IMR-90 (cell line): ENCODE measurements around the gene FRY. TPM values are rescaled to one million over a fixed set of nuclear protein-coding genes. Genes with fewer than 3 reads are reported as not detected.

Source experiments
- ATAC-seq: fragments of 200-7000 bp; cut with Tn5 transposase; 2 replicates; pipeline ENCODE4 v1.9.1; 2020; ENCODE audit warnings: low read depth, mild to moderate bottlenecking, moderate library complexity
- BruUV-seq: library from RNA; stranded (reverse); fragments of 400-500 nt; replicated peaks from 2 replicates; lab custom pipeline; 2021; lab: Mats Ljungman, UMichigan
- CTCF ChIA-PET: fragments of 300-600 bp; formaldehyde crosslinking; extraction: SDS; loops from one replicate; lab custom pipeline; 2021; ENCODE audit warnings: antibody characterized with exemption; lab: Yijun Ruan, JAX
- POLR2A ChIA-PET: fragments of 300-600 bp; sonication (Branson Sonifier 250); formaldehyde crosslinking; loops from one replicate; lab custom pipeline; 2022; ENCODE audit warnings: antibody characterized with exemption; ENCODE audit not compliant: unreplicated experiment; lab: Charles Lee
- DNase-seq: peaks from one replicate; pipeline ENCODE4 v3.0.0; 2013
- H2AFZ ChIP-seq: replicated peaks from 2 replicates; pipeline ENCODE3; 2013; ENCODE audit warnings: low read length, mild to moderate bottlenecking; ENCODE audit not compliant: poor library complexity
- H2AK5ac ChIP-seq: 2 replicates; pipeline ENCODE4 v1.6.1; 2013; ENCODE audit warnings: low read depth, low read length, inconsistent platforms
- H2AK9ac ChIP-seq: replicated peaks from 2 replicates; pipeline ENCODE3; 2013; ENCODE audit warnings: mild to moderate bottlenecking, low read depth, low read length, moderate library complexity; ENCODE audit not compliant: poor library complexity
- H2BK120ac ChIP-seq: 2 replicates; pipeline ENCODE4 v1.6.1; 2013; ENCODE audit warnings: low read depth, low read length, inconsistent platforms
- H2BK15ac ChIP-seq: 3 replicates; pipeline ENCODE4 v1.6.1; 2013; ENCODE audit warnings: low read depth, low read length, inconsistent platforms
- H2BK20ac ChIP-seq: 2 replicates; pipeline ENCODE4 v1.6.1; 2013; ENCODE audit warnings: low read depth, mild to moderate bottlenecking, inconsistent platforms, low read length, moderate library complexity
- H2BK5ac ChIP-seq: 2 replicates; pipeline ENCODE4 v1.6.1; 2013; ENCODE audit warnings: mild to moderate bottlenecking, low read depth, low read length, inconsistent platforms; ENCODE audit not compliant: poor library complexity, severe bottlenecking
- H3K14ac ChIP-seq: replicated peaks from 2 replicates; pipeline ENCODE4 v1.6.1; 2013; ENCODE audit warnings: low read depth, low read length, inconsistent platforms
- H3K18ac ChIP-seq: 2 replicates; pipeline ENCODE4 v1.6.1; 2013; ENCODE audit warnings: low read depth, low read length, control low read depth
- H3K23ac ChIP-seq: 2 replicates; pipeline ENCODE4 v1.6.1; 2013; ENCODE audit warnings: low read depth, low read length, inconsistent platforms
- H3K27ac ChIP-seq: 2 replicates; pipeline ENCODE4 v1.5.1; 2013; ENCODE audit warnings: mild to moderate bottlenecking, control low read depth, low read length; ENCODE audit not compliant: insufficient read depth
- H3K27me3 ChIP-seq: 2 replicates; pipeline ENCODE4 v1.6.1; 2013; ENCODE audit warnings: low read length; ENCODE audit not compliant: control insufficient read depth, insufficient read depth
- H3K36me3 ChIP-seq: 2 replicates; pipeline ENCODE4 v1.6.1; 2013; ENCODE audit warnings: low read length, mixed read lengths; ENCODE audit not compliant: control insufficient read depth, insufficient read depth
- H3K4ac ChIP-seq: 2 replicates; pipeline ENCODE4 v1.6.1; 2013; ENCODE audit warnings: low read depth, low read length, inconsistent platforms
- H3K4me1 ChIP-seq: 2 replicates; pipeline ENCODE4 v1.6.1; 2013; ENCODE audit warnings: low read length, mixed read lengths; ENCODE audit not compliant: control insufficient read depth, insufficient read depth
- H3K4me2 ChIP-seq: 2 replicates; pipeline ENCODE4 v1.6.1; 2013; ENCODE audit warnings: low read depth, mild to moderate bottlenecking, control low read depth, low read length, moderate library complexity
- H3K4me3 ChIP-seq: 2 replicates; pipeline ENCODE4 v1.5.1; 2013; ENCODE audit warnings: low read depth, mild to moderate bottlenecking, control low read depth, low read length, moderate library complexity; ENCODE audit not compliant: insufficient read depth
- H3K56ac ChIP-seq: 2 replicates; pipeline ENCODE4 v1.6.1; 2013; ENCODE audit warnings: low read length, inconsistent platforms; ENCODE audit not compliant: insufficient read depth; ENCODE audit errors: extremely low read depth
- H3K79me1 ChIP-seq, 2 experiments: 2 replicates each; pipeline ENCODE4 v1.6.1; 2013; ENCODE audit warnings: low read length in 2 of 2, inconsistent platforms in 1 of 2, low read depth in 1 of 2
- H3K9ac ChIP-seq: 2 replicates; pipeline ENCODE4 v1.6.1; 2013; ENCODE audit warnings: low read depth, low read length, control low read depth
- H3K9me1 ChIP-seq: 2 replicates; pipeline ENCODE4 v1.6.1; 2013; ENCODE audit warnings: low read length, inconsistent platforms; ENCODE audit not compliant: insufficient read depth
- H3K9me3 ChIP-seq: 2 replicates; pipeline ENCODE4 v1.6.1; 2013; ENCODE audit warnings: low read length; ENCODE audit not compliant: control insufficient read depth, insufficient read depth
- H4K20me1 ChIP-seq: 2 replicates; pipeline ENCODE4 v1.6.1; 2013; ENCODE audit warnings: low read length, inconsistent platforms; ENCODE audit not compliant: insufficient read depth
- H4K5ac ChIP-seq: 2 replicates; pipeline ENCODE4 v1.6.1; 2013; ENCODE audit warnings: mild to moderate bottlenecking, low read depth, low read length, control low read depth
- H4K8ac ChIP-seq, 2 experiments: 2 replicates each; pipeline ENCODE4 v1.6.1; 2013; ENCODE audit warnings: low read depth in 2 of 2, low read length in 2 of 2, control low read depth in 1 of 2, inconsistent platforms in 1 of 2
- H4K91ac ChIP-seq: 2 replicates; pipeline ENCODE4 v1.6.1; 2013; ENCODE audit warnings: low read depth, low read length, inconsistent platforms; ENCODE audit not compliant: insufficient read depth
- BHLHE40 ChIP-seq: fragments of 150-350 bp; IDR thresholded peaks from 2 replicates; pipeline ENCODE4 v1.6.1; 2016; ENCODE audit warnings: mild to moderate bottlenecking, low read depth, low read length
- CEBPB ChIP-seq: IDR thresholded peaks from 2 replicates; pipeline ENCODE4 v1.6.1; 2012; ENCODE audit warnings: low read depth, low read length, improper control_type of control experiment
- CHD1 ChIP-seq: IDR thresholded peaks from 2 replicates; pipeline ENCODE4 v1.6.1; 2012; ENCODE audit warnings: low read depth, low read length, improper control_type of control experiment
- FOS ChIP-seq: fragments of 150-350 bp; IDR thresholded peaks from 2 replicates; pipeline ENCODE4 v1.6.1; 2016; ENCODE audit warnings: low read depth, low read length
- MXI1 ChIP-seq: IDR thresholded peaks from 2 replicates; pipeline ENCODE4 v1.6.1; 2012; ENCODE audit warnings: low read depth, mild to moderate bottlenecking, low read length, moderate library complexity, borderline replicate concordance
- NFE2L2 ChIP-seq: fragments of 150-350 bp; IDR thresholded peaks from 2 replicates; pipeline ENCODE4 v1.6.1; 2016; ENCODE audit warnings: low read depth, mild to moderate bottlenecking, low read length
- POLR2A ChIP-seq: IDR thresholded peaks from 2 replicates; pipeline ENCODE4 v1.6.1; 2012; ENCODE audit warnings: mild to moderate bottlenecking, low read depth, low read length
- RAD21 ChIP-seq: IDR thresholded peaks from 2 replicates; pipeline ENCODE4 v1.6.1; 2012; ENCODE audit warnings: low read length, improper control_type of control experiment
- RCOR1 ChIP-seq: IDR thresholded peaks from 2 replicates; pipeline ENCODE4 v1.6.1; 2012; ENCODE audit warnings: mild to moderate bottlenecking, low read length, improper control_type of control experiment; ENCODE audit not compliant: insufficient replicate concordance
- RFX5 ChIP-seq: IDR thresholded peaks from 2 replicates; pipeline ENCODE4 v1.8.0; 2012; ENCODE audit warnings: low read depth, mild to moderate bottlenecking, low read length, moderate library complexity
- SMC3 ChIP-seq: fragments of 150-350 bp; IDR thresholded peaks from 2 replicates; pipeline ENCODE4 v1.6.1; 2016; ENCODE audit warnings: low read depth, mild to moderate bottlenecking, antibody characterized with exemption, low read length, moderate library complexity
- USF2 ChIP-seq: fragments of 150-350 bp; IDR thresholded peaks from 2 replicates; pipeline ENCODE4 v1.6.1; 2017; ENCODE audit warnings: mild to moderate bottlenecking, antibody characterized with exemption, low read length, low read depth
- WGBS, 2 experiments: methylation state at CpG; one replicate each; pipeline versions ENCODE4 v1.1.5 to v1.1.7; 2013; ENCODE audit warnings: missing lambda C conversion rate in 2 of 2; ENCODE audit not compliant: insufficient read length in 1 of 2; ENCODE audit errors: extremely low coverage in 2 of 2; 5-methylcytosine and 5-hydroxymethylcytosine counted together
- dilution Hi-C: fragments of 300-500 bp; cut with HindIII; formaldehyde crosslinking; loops from one replicate; pipeline ENCODE4 v1.14.3; 2018; ENCODE audit warnings: low sequenced_read_pairs; ENCODE audit not compliant: unreplicated experiment
- in situ Hi-C: fragments of 300-500 bp; cut with MboI; formaldehyde crosslinking; loops from 3 replicates; pipeline ENCODE4 v1.14.3; 2019; ENCODE audit warnings: low sequenced_read_pairs, inconsistent platforms, mixed read lengths
- intact Hi-C: fragments of 100-400 bp; cut with micrococcal nuclease; formaldehyde crosslinking; loops from 2 replicates; pipeline ENCODE4 v1.10.0; 2022
- polyA plus RNA-seq, 3 experiments: library from polyadenylated mRNA; depleted of rRNA; stranded (reverse); fragments of >200 nt; gene quantifications; 2 replicates each; pipeline ENCODE4 v1.2.3, GENCODE V29; 2012; ENCODE audit warnings: low replicate concordance in 1 of 3
- total RNA-seq: library from RNA; depleted of rRNA; stranded (reverse); fragments of >200 nt; gene quantifications from 2 replicates; pipeline ENCODE4 v1.2.3, GENCODE V29; 2012
- TF ChIP-seq, protein P1 (sequence below): conservative IDR thresholded peaks from 2 replicates; pipeline ENCODE4 v1.5.1; 2012; ENCODE audit warnings: mild to moderate bottlenecking, low read depth, low read length, improper control_type of control experiment

Gene FRY
- total and polyA plus RNA-seq, 2 of the 4 experiments (the other 2 are of a cell fraction) = 3.0 to 4.8 TPM

DNA sequence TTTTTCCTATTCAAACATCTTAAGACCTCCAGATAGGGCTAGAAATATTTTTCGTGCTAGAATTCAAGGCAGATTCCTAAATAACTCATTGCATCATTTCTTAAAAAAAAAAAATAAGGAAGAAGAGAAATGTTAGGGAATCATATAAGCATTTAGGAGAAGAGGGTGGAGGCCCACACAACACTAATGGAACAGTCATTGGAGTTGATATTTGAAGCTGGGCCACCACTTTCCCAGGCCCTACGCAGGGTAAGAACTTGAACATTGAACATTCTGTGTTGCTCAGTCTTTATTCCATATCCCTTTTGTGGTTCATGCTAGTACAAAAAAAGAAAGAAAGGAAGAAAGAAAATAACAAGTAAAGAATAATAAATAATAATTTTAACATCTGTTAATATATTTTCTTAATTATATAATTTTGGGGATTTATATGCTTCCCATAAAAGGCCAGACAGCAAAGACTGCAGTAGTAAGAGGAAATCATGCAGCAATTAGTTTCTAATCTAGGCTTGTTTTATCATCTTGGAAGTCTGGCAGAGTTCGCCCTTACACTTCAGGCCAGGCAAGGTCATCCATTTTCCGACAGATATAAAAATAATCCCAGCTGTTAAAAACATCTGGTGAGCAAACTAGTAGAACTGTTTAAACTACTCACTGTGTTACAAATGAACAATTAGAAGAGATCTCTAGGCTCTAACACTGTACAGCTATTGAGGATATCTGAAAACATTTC lies 127.7 kb downstream of the FRY start (continued):
- TF ChIP-seq MXI1 = no peak
- TF ChIP-seq SMC3 = no peak

DNA sequence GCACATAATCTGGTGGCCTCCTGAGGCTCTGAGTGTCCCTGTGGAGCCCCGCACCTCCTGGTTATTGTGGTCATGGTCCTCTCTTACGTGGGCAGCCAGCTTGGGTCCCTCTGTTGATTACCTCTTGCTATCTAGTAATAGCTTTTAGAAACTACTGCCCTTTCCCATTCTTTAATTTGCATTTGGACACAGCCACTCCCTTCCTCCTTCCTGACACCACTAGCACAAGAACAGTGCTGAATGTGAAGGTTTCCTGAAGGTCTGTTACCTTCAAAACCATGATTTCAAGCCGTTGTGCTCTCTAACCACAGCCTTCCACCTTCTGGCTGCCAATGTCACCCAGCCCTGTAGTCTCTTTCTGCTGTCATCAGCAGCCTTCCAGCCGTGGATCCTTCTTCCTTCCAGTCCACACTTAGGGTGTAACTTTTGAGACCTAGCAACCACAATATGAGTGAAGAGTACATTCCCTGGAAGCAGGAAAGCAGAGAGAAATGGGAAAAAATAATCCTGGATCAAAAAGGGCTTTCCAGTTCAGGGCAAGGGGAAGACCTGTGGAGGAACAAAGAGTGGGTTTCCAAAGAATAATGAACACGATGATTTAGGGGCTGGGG lies 130.9 kb downstream of the FRY start:
- no peak overlapping the region; the same call in 1 of the 2 replicates for H3K18ac ChIP-seq
- peak overlapping the region; percentile 57; the same call in 1 of the 2 replicates for H2BK20ac ChIP-seq
- dilution Hi-C loops = no loop called here
- H3K4ac ChIP-seq = peak overlapping the region; percentile 69; the same call in 1 of the 2 replicates
- in situ Hi-C loops = no loop called here
- H3K9ac ChIP-seq = no peak overlapping the region
- DNase-seq (no peak), ATAC-seq (no peak)
- H4K91ac ChIP-seq = peak overlapping the region; percentile 58
- POLR2A ChIA-PET = no interaction called here
- H3K4me2 ChIP-seq = no peak overlapping the region
- H3K27me3 ChIP-seq = no peaks in the 10 kb centered on the region
- peak overlapping the region; percentile 15; the same call in 1 of the 2 replicates for H4K5ac ChIP-seq
- H2BK15ac ChIP-seq = peak overlapping the region; percentile 89; the same call in 2 of the 3 replicates
- WGBS, 2 experiments = 78% methylated on average over 1 of the region's 5 CpGs; no CpG with 5 or more reads in 1 of the 2 experiments
- no peak overlapping the region for H2AK9ac ChIP-seq
- CTCF ChIA-PET = no interaction called here
- H2BK5ac ChIP-seq = no peak overlapping the region
- H3K23ac ChIP-seq = no peak overlapping the region
- H2BK120ac ChIP-seq = peak overlapping the region; percentile 79
- H3K27ac ChIP-seq = no peak overlapping the region
- H3K9me3 ChIP-seq = no peaks in the 10 kb centered on the region
- peak overlapping the region; percentile 67; the same call in 1 of the 2 replicates for H2AK5ac ChIP-seq
- H3K14ac ChIP-seq = peak overlapping the region; percentile 18
- H3K4me1 ChIP-seq = peaks cover 11% of the 10 kb centered on the region
- BruUV-seq = no TSS peak
- peaks cover 16% of the 10 kb centered on the region for H3K9me1 ChIP-seq
- H4K8ac ChIP-seq = peak overlapping the region in 1 of 2 experiments; percentile 22; a peak in 1 of 4 replicates
- no peak overlapping the region for H3K4me3 ChIP-seq
- no peaks in the 10 kb centered on the region for H3K79me1 ChIP-seq
- H3K36me3 ChIP-seq = peaks cover 5% of the 10 kb centered on the region; the same call in 1 of the 2 replicates
- no peaks in the 10 kb centered on the region for H4K20me1 ChIP-seq
- intact Hi-C loops = loop anchor here (5.0 kb wide), 2 partner anchors 35 to 145 kb away; no protein-coding TSS in a partner anchor
- no peak overlapping the region for H3K56ac ChIP-seq
- peak overlapping the region; percentile 26 for H2AFZ ChIP-seq
- no peak for TF ChIP-seq NFE2L2
- no peak for TF ChIP-seq MXI1
- no peak for TF ChIP-seq RCOR1
- TF ChIP-seq FOS = no peak
- no peak for TF ChIP-seq RAD21
- no peak for TF ChIP-seq CEBPB
- TF ChIP-seq USF2 = no peak
- no peak for TF ChIP-seq RFX5
- TF ChIP-seq, protein P1, sequence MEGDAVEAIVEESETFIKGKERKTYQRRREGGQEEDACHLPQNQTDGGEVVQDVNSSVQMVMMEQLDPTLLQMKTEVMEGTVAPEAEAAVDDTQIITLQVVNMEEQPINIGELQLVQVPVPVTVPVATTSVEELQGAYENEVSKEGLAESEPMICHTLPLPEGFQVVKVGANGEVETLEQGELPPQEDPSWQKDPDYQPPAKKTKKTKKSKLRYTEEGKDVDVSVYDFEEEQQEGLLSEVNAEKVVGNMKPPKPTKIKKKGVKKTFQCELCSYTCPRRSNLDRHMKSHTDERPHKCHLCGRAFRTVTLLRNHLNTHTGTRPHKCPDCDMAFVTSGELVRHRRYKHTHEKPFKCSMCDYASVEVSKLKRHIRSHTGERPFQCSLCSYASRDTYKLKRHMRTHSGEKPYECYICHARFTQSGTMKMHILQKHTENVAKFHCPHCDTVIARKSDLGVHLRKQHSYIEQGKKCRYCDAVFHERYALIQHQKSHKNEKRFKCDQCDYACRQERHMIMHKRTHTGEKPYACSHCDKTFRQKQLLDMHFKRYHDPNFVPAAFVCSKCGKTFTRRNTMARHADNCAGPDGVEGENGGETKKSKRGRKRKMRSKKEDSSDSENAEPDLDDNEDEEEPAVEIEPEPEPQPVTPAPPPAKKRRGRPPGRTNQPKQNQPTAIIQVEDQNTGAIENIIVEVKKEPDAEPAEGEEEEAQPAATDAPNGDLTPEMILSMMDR = no peak
- TF ChIP-seq SMC3 = no peak
- no peak for TF ChIP-seq CHD1
- no peak for TF ChIP-seq BHLHE40
- TF ChIP-seq POLR2A = no peak
